Sigmoid colon (tissue), 3 donors: ENCODE measurements around the gene ZSWIM6.

Experiments used
- POLR2A ChIP-seq, 2 donors: fragments of 450-650 bp; IDR thresholded peaks; one replicate each; pipeline ENCODE4 v1.6.1; 2016; ENCODE audit warnings: antibody characterized with exemption in 2 of 2, mild to moderate bottlenecking in 2 of 2, moderate library complexity in 2 of 2
- TF ChIP-seq, protein P1 (sequence below), 4 experiments: fragments of 450-650 bp in 3 of 4; fragments of 200-600 bp in 1 of 4; IDR thresholded peaks; one replicate each; pipeline ENCODE4 v1.5.1; 2016 to 2019; ENCODE audit warnings: antibody characterized with exemption in 4 of 4, mild to moderate bottlenecking in 3 of 4, moderate library complexity in 2 of 4

DNA sequence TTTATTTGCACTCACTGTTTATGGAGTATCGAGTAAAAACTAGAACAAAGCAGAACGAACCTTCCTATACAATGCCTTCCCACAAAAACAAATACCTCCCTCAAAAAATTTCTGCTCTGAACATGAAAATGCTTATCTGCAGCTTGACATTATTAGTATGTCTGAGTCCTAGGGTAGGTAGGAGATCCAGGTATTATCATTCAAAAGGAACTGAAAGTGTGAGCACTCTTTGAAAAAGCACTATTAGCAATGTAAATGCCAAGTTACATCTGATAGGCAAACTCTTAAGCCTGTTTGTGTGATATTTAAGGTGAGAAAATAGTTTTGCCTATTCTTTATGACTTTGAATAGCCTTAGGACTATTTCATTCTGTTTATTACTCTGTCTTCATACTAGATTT is 47.6 kb downstream of the ZSWIM6 start:
- TF ChIP-seq, protein P1, sequence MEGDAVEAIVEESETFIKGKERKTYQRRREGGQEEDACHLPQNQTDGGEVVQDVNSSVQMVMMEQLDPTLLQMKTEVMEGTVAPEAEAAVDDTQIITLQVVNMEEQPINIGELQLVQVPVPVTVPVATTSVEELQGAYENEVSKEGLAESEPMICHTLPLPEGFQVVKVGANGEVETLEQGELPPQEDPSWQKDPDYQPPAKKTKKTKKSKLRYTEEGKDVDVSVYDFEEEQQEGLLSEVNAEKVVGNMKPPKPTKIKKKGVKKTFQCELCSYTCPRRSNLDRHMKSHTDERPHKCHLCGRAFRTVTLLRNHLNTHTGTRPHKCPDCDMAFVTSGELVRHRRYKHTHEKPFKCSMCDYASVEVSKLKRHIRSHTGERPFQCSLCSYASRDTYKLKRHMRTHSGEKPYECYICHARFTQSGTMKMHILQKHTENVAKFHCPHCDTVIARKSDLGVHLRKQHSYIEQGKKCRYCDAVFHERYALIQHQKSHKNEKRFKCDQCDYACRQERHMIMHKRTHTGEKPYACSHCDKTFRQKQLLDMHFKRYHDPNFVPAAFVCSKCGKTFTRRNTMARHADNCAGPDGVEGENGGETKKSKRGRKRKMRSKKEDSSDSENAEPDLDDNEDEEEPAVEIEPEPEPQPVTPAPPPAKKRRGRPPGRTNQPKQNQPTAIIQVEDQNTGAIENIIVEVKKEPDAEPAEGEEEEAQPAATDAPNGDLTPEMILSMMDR (IDR thresholded peaks at IDR 0.05), result no peak
- no peak for TF ChIP-seq POLR2A (IDR thresholded peaks at IDR 0.05)
